Thoracic aorta (tissue), 2 donors: ENCODE results near the gene PKDREJ. TPM values are rescaled to one million over a fixed set of nuclear protein-coding genes. Genes with fewer than 3 reads are reported as not detected.

Experiments used
- ATAC-seq: fragments of 150-250 bp; one replicate; pipeline ENCODE4 v1.8.0; 2017; ENCODE audit warnings: low read depth; ENCODE audit not compliant: insufficient number of reproducible peaks, low FRiP score
- DNase-seq: peaks from one replicate; pipeline ENCODE4 v3.0.0-alpha.2; 2020; ENCODE audit warnings: low spot score
- H3K27ac ChIP-seq, 2 donors: fragments of 200-600 bp; sonication (generic); 1 replicate in 1 of 2; 2 replicates in 1 of 2; pipeline ENCODE4 v1.5.1; 2016; ENCODE audit warnings: mild to moderate bottlenecking in 2 of 2, moderate library complexity in 2 of 2
- H3K27me3 ChIP-seq: fragments of 200-600 bp; sonication (generic); replicated peaks from 2 replicates; pipeline ENCODE4 v1.6.0; 2016; ENCODE audit warnings: mild to moderate bottlenecking; ENCODE audit not compliant: insufficient read depth
- H3K36me3 ChIP-seq: fragments of 200-600 bp; sonication (generic); one replicate; pipeline ENCODE4 v1.5.1; 2016
- H3K4me1 ChIP-seq, 2 donors: fragments of 200-600 bp; sonication (generic); 1 replicate in 1 of 2; 2 replicates in 1 of 2; pipeline versions ENCODE4 v1.5.1 to v1.6.0; 2016; ENCODE audit warnings: low read depth in 2 of 2, mild to moderate bottlenecking in 1 of 2; ENCODE audit not compliant: control insufficient read depth in 1 of 2
- H3K4me3 ChIP-seq: fragments of 200-600 bp; sonication (generic); 2 replicates; pipeline ENCODE4 v1.5.1; 2016; ENCODE audit warnings: mild to moderate bottlenecking
- H3K9me3 ChIP-seq: fragments of 200-600 bp; sonication (generic); 2 replicates; pipeline ENCODE4 v1.5.1; 2016
- total RNA-seq, 2 donors: library from RNA; depleted of rRNA; stranded (reverse); fragments of >200 nt; gene quantifications; one replicate each; pipeline versions ENCODE4 v1.1.0 to v1.2.3, GENCODE V29; 2016
- TF ChIP-seq, protein P1 (sequence below): fragments of 200-600 bp; sonication (generic); IDR thresholded peaks from one replicate; pipeline ENCODE4 v1.5.1; 2019; ENCODE audit warnings: antibody characterized with exemption

The PKDREJ gene
- total RNA-seq, 2 donors from 2014 or later, result under 0.01 TPM; not detected in 1

- Histone ChIP-seq H3K9me3 (no peaks in the 10 kb centered on the region), H3K4me1 (no peaks in the 10 kb centered on the region), H3K27me3 (no peaks in the 10 kb centered on the region), H3K27ac (no peak overlapping the region), H3K36me3 (no peaks in the 10 kb centered on the region), H3K4me3 (no peak overlapping the region)
- no peak for ATAC-seq
- TF ChIP-seq, protein P1, sequence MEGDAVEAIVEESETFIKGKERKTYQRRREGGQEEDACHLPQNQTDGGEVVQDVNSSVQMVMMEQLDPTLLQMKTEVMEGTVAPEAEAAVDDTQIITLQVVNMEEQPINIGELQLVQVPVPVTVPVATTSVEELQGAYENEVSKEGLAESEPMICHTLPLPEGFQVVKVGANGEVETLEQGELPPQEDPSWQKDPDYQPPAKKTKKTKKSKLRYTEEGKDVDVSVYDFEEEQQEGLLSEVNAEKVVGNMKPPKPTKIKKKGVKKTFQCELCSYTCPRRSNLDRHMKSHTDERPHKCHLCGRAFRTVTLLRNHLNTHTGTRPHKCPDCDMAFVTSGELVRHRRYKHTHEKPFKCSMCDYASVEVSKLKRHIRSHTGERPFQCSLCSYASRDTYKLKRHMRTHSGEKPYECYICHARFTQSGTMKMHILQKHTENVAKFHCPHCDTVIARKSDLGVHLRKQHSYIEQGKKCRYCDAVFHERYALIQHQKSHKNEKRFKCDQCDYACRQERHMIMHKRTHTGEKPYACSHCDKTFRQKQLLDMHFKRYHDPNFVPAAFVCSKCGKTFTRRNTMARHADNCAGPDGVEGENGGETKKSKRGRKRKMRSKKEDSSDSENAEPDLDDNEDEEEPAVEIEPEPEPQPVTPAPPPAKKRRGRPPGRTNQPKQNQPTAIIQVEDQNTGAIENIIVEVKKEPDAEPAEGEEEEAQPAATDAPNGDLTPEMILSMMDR, result no peak
- no peak for DNase-seq
Observed at GRCh38 chr22:46242076-46242475, 21.1 kb downstream of the PKDREJ start.

GRCh38 chr22:46241396-46242007 is 21.6 kb downstream of the PKDREJ start:
- ATAC-seq, result no peak
- Histone ChIP-seq H3K4me3 (no peak overlapping the region), H3K9me3 (no peaks in the 10 kb centered on the region), H3K27me3 (no peaks in the 10 kb centered on the region), H3K27ac (no peak overlapping the region), H3K4me1 (no peaks in the 10 kb centered on the region), H3K36me3 (peaks cover under 1% of the 10 kb centered on the region)
- DNase-seq, result no peak
- TF ChIP-seq, protein P1, result no peak

DNA sequence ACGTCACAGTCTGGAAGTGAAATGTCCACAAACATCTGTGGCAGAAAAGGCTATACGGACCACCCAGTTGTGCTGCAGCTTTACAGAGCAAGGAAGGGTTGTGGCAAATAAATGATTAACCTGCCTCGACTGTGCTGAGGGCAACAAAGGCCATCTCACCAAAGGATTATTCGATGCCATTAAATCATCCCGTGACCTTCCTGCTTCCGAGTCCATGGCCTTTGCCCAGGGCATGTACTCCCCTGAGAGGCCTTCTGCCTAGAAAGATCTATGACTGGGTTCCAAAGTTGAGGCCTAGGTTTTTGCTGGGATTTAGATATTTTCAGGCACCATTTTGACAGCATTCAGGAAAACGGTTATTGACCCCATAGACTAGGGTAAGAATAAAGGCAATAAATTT is 22.2 kb downstream of the PKDREJ start:
- Histone ChIP-seq H3K36me3 (peaks cover 4% of the 10 kb centered on the region), H3K4me3 (no peak overlapping the region), H3K27ac (no peak overlapping the region), H3K9me3 (no peaks in the 10 kb centered on the region), H3K27me3 (no peaks in the 10 kb centered on the region), H3K4me1 (no peaks in the 10 kb centered on the region)
- no peak for ATAC-seq
- DNase-seq, result no peak
- TF ChIP-seq, protein P1, result no peak

DNA sequence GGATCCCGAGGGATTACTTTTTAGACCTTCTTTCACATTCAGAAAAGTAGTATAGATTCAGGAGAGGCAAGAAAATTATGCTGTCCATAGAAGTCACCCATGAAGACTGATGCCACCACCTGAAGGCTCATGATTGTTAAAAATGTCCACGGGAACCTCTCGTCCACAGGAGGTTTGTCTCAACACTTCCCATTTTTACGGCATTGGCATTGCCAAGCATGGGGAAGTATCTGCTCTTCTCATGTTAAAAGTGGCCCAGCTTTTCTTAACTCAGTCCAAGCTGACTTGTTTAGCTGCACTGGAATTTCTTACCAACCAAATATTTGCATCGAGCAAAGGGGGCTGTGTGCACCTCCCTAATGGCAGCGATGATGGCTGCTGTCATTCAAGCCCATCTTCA is 22.6 kb downstream of the PKDREJ start:
- Histone ChIP-seq H3K27me3 (no peaks in the 10 kb centered on the region), H3K9me3 (no peaks in the 10 kb centered on the region), H3K4me1 (no peaks in the 10 kb centered on the region), H3K36me3 (peaks cover 4% of the 10 kb centered on the region), H3K4me3 (no peak overlapping the region), H3K27ac (no peak overlapping the region)
- TF ChIP-seq, protein P1, result no peak
- ATAC-seq, result no peak
- DNase-seq, result no peak

DNA sequence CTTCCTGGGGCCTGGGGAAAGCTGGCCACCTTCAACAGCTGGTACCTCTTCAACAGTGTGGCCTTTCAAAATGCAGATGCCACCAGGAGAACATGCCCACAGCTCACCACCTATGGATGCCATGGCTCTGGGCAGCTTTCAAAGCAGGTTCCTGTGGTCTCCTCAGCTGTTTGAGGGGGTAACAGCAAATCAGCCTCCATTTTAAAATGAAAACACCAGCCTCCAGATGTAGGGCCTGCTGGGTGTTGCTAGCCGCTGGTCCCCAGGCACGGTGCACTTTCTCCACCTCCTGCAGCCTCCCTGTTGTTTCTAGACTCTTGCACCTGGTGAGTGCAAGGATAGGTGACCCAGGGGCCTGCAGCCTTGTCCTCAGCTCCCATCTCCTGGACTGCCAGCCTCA is 23.1 kb downstream of the PKDREJ start:
- peaks cover 4% of the 10 kb centered on the region for H3K36me3 ChIP-seq
- ATAC-seq (no peak), DNase-seq (no peak)
- no peak overlapping the region for H3K4me3 ChIP-seq
- no peak overlapping the region for H3K27ac ChIP-seq
- H3K27me3 ChIP-seq, result no peaks in the 10 kb centered on the region
- TF ChIP-seq, protein P1, result no peak
- H3K4me1 ChIP-seq, result no peaks in the 10 kb centered on the region
- H3K9me3 ChIP-seq, result no peaks in the 10 kb centered on the region
